HCT116 (cell line): ENCODE data around the gene CASQ1.

Experiments
- CTCF ChIP-seq, 3 experiments: fragments of 200-600 bp in 1 of 3; sonication (generic) in 1 of 3; IDR thresholded peaks in 2 of 3; conservative IDR thresholded peaks in 1 of 3; 2 replicates each; pipeline ENCODE4 v1.5.1; 2012 to 2017; ENCODE audit warnings: low read depth in 2 of 3, low read length in 2 of 3, antibody characterized with exemption in 1 of 3, borderline replicate concordance in 1 of 3, control low read depth in 1 of 3, mild to moderate bottlenecking in 1 of 3, mixed read lengths in 1 of 3, mixed run types in 1 of 3, moderate library complexity in 1 of 3; ENCODE audit not compliant: insufficient read depth in 1 of 3
- EZH2 ChIP-seq: fragments of 200-600 bp; sonication (generic); IDR thresholded peaks from 2 replicates; pipeline ENCODE4 v1.6.1; 2017; ENCODE audit warnings: antibody characterized with exemption, mixed run types
- MAX ChIP-seq: IDR thresholded peaks from 2 replicates; pipeline ENCODE4 v1.6.1; 2012
- POLR2A ChIP-seq: IDR thresholded peaks from 2 replicates; pipeline ENCODE4 v1.7.0; 2011; ENCODE audit warnings: borderline replicate concordance; ENCODE audit not compliant: insufficient read depth, insufficient read length; ENCODE audit errors: extremely low read depth
- RAD21 ChIP-seq: IDR thresholded peaks from 2 replicates; pipeline ENCODE4 v1.6.1; 2012; ENCODE audit warnings: low read depth, mild to moderate bottlenecking
- REST ChIP-seq: IDR thresholded peaks from 2 replicates; pipeline ENCODE4 v1.6.1; 2012; ENCODE audit warnings: low read depth
- SRF ChIP-seq: IDR thresholded peaks from 2 replicates; pipeline ENCODE4 v1.6.1; 2012; ENCODE audit warnings: low read depth
- YY1 ChIP-seq: IDR thresholded peaks from 2 replicates; pipeline ENCODE4 v1.6.1; 2011; ENCODE audit warnings: low read length, low read depth, moderate library complexity, mild to moderate bottlenecking; ENCODE audit not compliant: insufficient replicate concordance; ENCODE audit errors: extremely low read depth

- TF ChIP-seq REST, result no peak
- no peak for TF ChIP-seq YY1
- no peak for TF ChIP-seq EZH2
- no peak for TF ChIP-seq CTCF (IDR thresholded peaks at IDR 0.05 in 2 of 3, conservative IDR thresholded peaks at IDR 0.05 in 1 of 3; ENCODE audit: borderline replicate concordance in 1 of 3, insufficient read depth in 1 of 3, low read depth in 2 of 3, low read length in 2 of 3)
- TF ChIP-seq POLR2A, result no peak
- no peak for TF ChIP-seq MAX
- TF ChIP-seq SRF, result no peak
- no peak for TF ChIP-seq RAD21
Measured at GRCh38 chr1:160158534-160158933, 31.8 kb upstream of the CASQ1 start.
